ENCODE measurements around the gene PKP1.

PKP1 gene

GRCh38 chr1:201331166-201331565 is 47.9 kb downstream of the PKP1 start:
- Histone ChIP-seq H3K27ac (ENCODE audit: low read depth, low read length) (no peak overlapping the region), H3K9ac (ENCODE audit: low read depth, low read length) (no peak overlapping the region), H3K27me3 (ENCODE audit: insufficient read depth, low read length) (no peaks in the 10 kb centered on the region), H3K36me3 (ENCODE audit: insufficient read depth, low read length) (no peaks in the 10 kb centered on the region), H3K4me1 (ENCODE audit: insufficient read depth, low read length) (no peaks in the 10 kb centered on the region), H3K4me3 (ENCODE audit: low read length) (no peak overlapping the region), H3K9me3 (ENCODE audit: insufficient read depth, low read depth, low read length) (no peaks in the 10 kb centered on the region)
- WGBS, result 92% methylated on average over 7 of the region's 7 CpGs

DNA sequence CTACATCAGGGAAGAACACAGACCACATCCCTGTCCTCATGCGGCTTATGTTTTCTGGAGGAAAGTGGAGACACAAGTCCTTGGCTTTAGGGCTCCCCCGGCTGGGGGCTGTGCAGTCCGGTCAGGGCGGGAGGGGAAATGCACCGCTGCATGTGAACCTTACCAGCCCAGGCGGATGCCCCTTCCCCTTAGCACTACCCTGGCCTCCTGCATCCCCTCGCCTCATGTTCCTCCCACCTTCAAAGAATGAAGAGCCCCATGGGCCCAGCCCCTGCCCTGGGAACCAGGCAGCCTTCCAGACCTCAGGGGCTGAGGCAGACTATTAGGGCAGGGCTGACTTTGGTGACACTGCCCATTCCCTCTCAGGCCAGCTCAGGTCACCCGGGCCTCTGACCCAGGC is 48.7 kb downstream of the PKP1 start:
- H3K9me3 ChIP-seq (ENCODE audit: insufficient read depth, low read depth, low read length), result no peaks in the 10 kb centered on the region
- H3K36me3 ChIP-seq (ENCODE audit: insufficient read depth, low read length), result no peaks in the 10 kb centered on the region
- WGBS, result 92% methylated on average over 8 of the region's 8 CpGs
- no peak overlapping the region for H3K4me3 ChIP-seq (ENCODE audit: low read length)
- no peak overlapping the region for H3K9ac ChIP-seq (ENCODE audit: low read depth, low read length)
- no peaks in the 10 kb centered on the region for H3K4me1 ChIP-seq (ENCODE audit: insufficient read depth, low read length)
- no peaks in the 10 kb centered on the region for H3K27me3 ChIP-seq (ENCODE audit: insufficient read depth, low read length)
- no peak overlapping the region for H3K27ac ChIP-seq (ENCODE audit: low read depth, low read length)

- WGBS, result 95% methylated on average over 10 of the region's 10 CpGs
- H3K27ac ChIP-seq (ENCODE audit: low read depth, low read length), result no peak overlapping the region
- no peaks in the 10 kb centered on the region for H3K27me3 ChIP-seq (ENCODE audit: insufficient read depth, low read length)
- no peaks in the 10 kb centered on the region for H3K4me1 ChIP-seq (ENCODE audit: insufficient read depth, low read length)
- H3K9ac ChIP-seq (ENCODE audit: low read depth, low read length), result no peak overlapping the region
- no peaks in the 10 kb centered on the region for H3K36me3 ChIP-seq (ENCODE audit: insufficient read depth, low read length)
- no peak overlapping the region for H3K4me3 ChIP-seq (ENCODE audit: low read length)
- no peaks in the 10 kb centered on the region for H3K9me3 ChIP-seq (ENCODE audit: insufficient read depth, low read depth, low read length)
These were observed 49.5 kb downstream of the PKP1 start for GRCh38 chr1:201332616-201333335.

DNA sequence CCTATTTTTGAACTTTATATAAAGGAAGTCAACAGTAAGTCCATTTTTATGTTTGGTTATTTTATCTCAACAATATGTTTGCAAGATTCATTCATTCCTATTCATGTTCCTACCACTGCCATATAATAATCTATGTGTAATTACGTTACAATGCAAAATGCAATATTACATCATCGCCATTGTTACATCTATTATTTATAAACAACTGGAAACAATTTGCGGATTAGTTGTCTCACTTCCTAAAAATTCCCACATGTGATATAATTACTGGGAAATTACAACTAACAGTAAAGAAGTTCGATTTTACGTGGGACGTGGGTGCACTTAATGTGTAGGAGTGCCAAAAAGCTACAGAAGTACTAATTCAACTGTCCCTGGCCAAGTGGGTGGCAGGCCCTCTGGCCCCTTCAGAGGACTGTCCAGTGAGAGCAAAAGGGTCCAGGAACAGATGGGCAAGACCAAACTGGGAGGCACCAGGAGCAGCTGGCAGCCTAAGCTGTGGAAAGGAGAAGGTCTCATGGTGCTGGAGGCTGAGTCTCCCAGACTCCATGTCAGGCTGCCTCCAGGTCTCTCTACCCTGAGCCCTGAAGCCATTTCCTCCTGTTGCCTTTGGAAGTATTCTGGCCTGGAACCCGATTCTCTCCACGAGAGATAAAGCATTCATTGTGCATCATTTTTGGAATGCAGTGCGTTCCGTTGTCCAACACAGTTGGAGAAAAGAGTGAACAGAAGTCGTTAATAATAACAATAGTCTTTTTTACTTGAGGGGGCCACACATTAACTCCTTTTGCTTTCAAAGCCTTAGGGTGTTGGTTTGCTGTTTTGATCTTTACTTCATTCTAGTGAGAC is 51.2 kb downstream of the PKP1 start:
- 94% methylated on average over 10 of the region's 11 CpGs for WGBS
- Histone ChIP-seq H3K4me3 (ENCODE audit: low read length) (no peak overlapping the region), H3K27me3 (ENCODE audit: insufficient read depth, low read length) (no peaks in the 10 kb centered on the region), H3K27ac (ENCODE audit: low read depth, low read length) (no peak overlapping the region), H3K9me3 (ENCODE audit: insufficient read depth, low read depth, low read length) (no peaks in the 10 kb centered on the region), H3K36me3 (ENCODE audit: insufficient read depth, low read length) (no peaks in the 10 kb centered on the region), H3K9ac (ENCODE audit: low read depth, low read length) (no peak overlapping the region), H3K4me1 (ENCODE audit: insufficient read depth, low read length) (no peaks in the 10 kb centered on the region)

DNA sequence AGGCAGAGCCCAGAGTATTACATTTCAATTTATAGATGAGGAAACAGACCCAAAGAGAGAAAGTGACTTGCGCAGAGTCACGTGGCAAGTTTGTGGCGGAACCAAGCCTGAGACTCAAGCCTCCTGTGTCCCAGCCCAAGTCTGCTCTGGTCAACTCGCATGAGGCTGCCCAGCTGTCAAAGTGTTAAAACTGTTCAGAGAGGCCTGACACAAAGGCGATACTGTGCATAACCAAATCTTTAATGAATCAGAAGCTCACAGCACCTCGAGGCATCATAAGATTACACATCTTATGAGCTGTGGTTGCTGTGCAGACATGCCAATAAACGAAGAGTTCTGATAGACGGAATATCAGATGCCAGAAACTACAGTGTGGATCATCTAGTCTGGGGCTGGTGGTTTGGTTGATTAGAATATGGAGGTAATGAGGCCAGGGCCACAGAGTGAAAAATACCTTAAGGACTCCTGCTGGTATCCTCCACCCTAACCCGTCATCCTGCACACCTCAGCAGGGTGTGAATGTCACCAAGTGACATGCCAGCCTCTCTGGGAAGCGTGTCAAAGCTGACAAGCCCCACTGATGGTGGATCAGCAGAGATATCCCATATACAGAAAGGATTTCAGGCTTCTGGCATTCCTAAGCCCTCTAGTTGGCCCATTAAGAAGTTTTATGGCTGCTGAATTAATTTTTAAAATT is 52.0 kb downstream of the PKP1 start:
- no peak overlapping the region for H3K9ac ChIP-seq (ENCODE audit: low read depth, low read length)
- H3K27me3 ChIP-seq (ENCODE audit: insufficient read depth, low read length), result no peaks in the 10 kb centered on the region
- H3K27ac ChIP-seq (ENCODE audit: low read depth, low read length), result no peak overlapping the region
- no peaks in the 10 kb centered on the region for H3K4me1 ChIP-seq (ENCODE audit: insufficient read depth, low read length)
- no peak overlapping the region for H3K4me3 ChIP-seq (ENCODE audit: low read length)
- H3K36me3 ChIP-seq (ENCODE audit: insufficient read depth, low read length), result no peaks in the 10 kb centered on the region
- WGBS, result 89% methylated on average over 10 of the region's 10 CpGs
- no peaks in the 10 kb centered on the region for H3K9me3 ChIP-seq (ENCODE audit: insufficient read depth, low read depth, low read length)

DNA sequence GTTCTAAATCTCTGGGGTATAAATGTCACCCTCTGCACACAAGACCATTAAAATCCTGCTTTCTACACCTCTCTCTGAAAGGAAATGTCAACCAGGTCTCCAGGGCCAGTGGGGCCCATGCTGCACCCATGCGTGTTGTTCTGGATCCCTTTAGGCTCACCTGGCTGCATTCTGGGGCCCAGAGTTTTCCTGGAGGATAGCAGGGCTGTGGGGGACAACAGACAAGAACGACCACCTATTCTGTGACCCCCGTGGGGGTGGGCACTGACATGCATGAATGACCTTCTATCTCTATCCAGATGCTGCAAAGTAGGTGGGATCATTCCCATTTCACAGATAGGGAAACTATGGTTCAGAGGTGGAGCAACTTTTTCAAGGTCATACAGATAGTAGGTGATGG is 52.6 kb downstream of the PKP1 start:
- H3K27ac ChIP-seq (ENCODE audit: low read depth, low read length), result no peak overlapping the region
- no peaks in the 10 kb centered on the region for H3K9me3 ChIP-seq (ENCODE audit: insufficient read depth, low read depth, low read length)
- H3K4me1 ChIP-seq (ENCODE audit: insufficient read depth, low read length), result no peaks in the 10 kb centered on the region
- 92% methylated on average over 3 of the region's 3 CpGs for whole genome bisulfite sequencing
- H3K9ac ChIP-seq (ENCODE audit: low read depth, low read length), result no peak overlapping the region
- no peak overlapping the region for H3K4me3 ChIP-seq (ENCODE audit: low read length)
- no peaks in the 10 kb centered on the region for H3K27me3 ChIP-seq (ENCODE audit: insufficient read depth, low read length)
- no peaks in the 10 kb centered on the region for H3K36me3 ChIP-seq (ENCODE audit: insufficient read depth, low read length)

DNA sequence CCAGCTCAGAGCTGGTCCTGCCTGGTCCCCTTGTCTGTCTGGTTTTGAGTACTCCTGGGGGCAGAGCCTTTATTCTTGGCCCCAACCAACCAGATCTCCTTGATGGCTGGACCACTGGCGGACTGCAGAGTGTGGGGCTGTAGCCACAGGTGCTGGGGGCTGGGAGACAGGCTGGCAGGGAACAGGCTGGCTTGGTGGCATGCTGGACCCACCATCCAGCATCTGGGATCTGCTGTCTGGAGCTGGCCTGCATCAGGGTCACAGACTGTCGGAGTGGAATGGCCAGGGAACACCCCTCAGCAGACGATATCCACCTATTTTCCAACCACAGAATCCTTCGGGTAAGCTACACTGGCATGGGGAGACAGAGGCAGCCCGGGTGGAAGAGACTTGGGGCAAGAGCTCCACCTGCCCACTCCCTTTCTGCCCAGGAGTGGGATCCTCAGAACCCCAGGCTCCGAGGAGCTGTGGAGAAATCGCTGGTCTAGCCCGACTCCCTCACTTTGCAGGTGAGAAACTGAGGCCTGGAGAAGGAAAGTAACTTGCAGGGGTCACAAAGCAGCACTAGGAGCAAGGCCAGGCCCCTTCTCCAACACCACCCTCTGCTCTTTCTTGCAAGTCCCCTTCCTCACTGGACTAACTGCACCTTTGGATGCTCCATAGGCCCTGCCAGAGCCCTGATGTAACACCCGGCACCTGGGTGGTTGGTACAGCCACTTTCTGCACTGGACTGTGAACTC is 53.6 kb downstream of the PKP1 start:
- WGBS, result 92% methylated on average over 9 of the region's 9 CpGs
- Histone ChIP-seq H3K36me3 (ENCODE audit: insufficient read depth, low read length) (no peaks in the 10 kb centered on the region), H3K4me3 (ENCODE audit: low read length) (no peak overlapping the region), H3K27ac (ENCODE audit: low read depth, low read length) (no peak overlapping the region), H3K4me1 (ENCODE audit: insufficient read depth, low read length) (no peaks in the 10 kb centered on the region), H3K9ac (ENCODE audit: low read depth, low read length) (no peak overlapping the region), H3K27me3 (ENCODE audit: insufficient read depth, low read length) (no peaks in the 10 kb centered on the region), H3K9me3 (ENCODE audit: insufficient read depth, low read depth, low read length) (peaks cover 5% of the 10 kb centered on the region; the same call in 1 of the 2 replicates)

DNA sequence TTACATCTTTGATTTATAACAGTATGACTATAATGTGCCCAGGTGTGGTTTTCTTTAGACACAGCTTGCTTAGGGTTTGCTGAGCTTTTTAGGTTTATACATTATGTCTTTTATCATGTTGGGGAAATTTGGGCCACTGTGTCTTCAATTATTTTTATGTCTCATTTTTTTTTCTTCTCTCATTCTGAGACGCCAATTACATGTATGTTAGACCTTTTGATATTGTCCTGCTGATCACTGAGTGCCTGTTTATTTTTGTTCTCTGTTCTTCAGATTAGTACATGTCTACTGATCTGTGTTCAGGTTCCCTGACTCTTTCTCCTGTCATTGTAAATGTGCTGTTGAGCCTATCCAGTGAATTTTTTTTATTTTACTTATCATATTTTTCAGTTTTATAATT is 58.1 kb downstream of the PKP1 start:
- no peak overlapping the region for H3K4me3 ChIP-seq (ENCODE audit: low read length)
- no peak overlapping the region for H3K9ac ChIP-seq (ENCODE audit: low read depth, low read length)
- WGBS, result no CpG with 5 or more reads among the region's 1 CpG
- H3K36me3 ChIP-seq (ENCODE audit: insufficient read depth, low read length), result no peaks in the 10 kb centered on the region
- H3K4me1 ChIP-seq (ENCODE audit: insufficient read depth, low read length), result no peaks in the 10 kb centered on the region
- no peak overlapping the region for H3K27ac ChIP-seq (ENCODE audit: low read depth, low read length)
- H3K9me3 ChIP-seq (ENCODE audit: insufficient read depth, low read depth, low read length), result peaks cover 11% of the 10 kb centered on the region; the same call in 1 of the 2 replicates
- no peaks in the 10 kb centered on the region for H3K27me3 ChIP-seq (ENCODE audit: insufficient read depth, low read length)

DNA sequence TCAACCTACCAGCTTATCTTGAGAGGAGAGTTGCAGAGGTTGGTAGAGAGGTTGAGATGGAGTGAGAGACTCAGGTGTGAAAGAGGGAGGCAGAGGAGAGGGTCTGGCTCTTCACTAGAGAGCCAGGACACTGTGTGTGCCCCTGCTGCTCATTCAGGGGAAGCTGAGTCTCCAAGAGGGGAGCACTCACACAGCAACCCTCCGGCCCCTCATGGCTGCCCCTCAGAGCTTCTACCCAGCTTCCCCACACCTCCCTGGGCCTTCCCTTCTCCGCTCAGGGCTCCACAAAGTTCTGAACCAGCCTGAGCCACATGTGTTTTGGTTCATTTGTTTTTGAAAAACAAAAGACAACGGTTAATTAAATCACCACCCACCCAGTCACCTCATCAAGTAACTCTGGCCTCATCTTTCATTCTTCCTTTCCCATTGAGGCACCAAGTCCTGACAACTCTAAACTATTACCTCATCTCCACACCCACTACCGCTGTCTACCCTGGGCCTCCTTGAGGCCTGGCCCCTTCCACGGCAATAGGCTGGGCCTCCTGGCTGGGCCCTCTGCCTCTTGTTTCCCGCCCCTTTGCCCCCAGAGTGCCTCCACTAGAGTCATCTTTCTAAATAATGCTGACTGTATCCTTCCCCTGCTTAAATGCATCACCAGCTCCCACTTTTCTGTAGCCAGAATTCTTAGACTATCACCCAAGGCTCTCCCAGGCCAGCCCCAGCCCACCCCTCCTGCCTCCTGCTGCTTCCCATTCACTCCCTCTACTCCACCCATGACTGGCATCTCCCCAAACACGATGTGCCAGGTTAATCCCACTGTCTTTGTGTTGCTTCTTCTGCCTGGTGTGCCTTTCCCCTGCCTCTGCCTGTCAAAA is 61.1 kb downstream of the PKP1 start:
- H3K36me3 ChIP-seq (ENCODE audit: insufficient read depth, low read length), result no peaks in the 10 kb centered on the region
- peaks cover 11% of the 10 kb centered on the region; the same call in 1 of the 2 replicates for H3K9me3 ChIP-seq (ENCODE audit: insufficient read depth, low read depth, low read length)
- no peak overlapping the region for H3K27ac ChIP-seq (ENCODE audit: low read depth, low read length)
- H3K4me3 ChIP-seq (ENCODE audit: low read length), result no peak overlapping the region
- H3K9ac ChIP-seq (ENCODE audit: low read depth, low read length), result no peak overlapping the region
- WGBS, result 79% methylated on average over 7 of the region's 7 CpGs
- no peaks in the 10 kb centered on the region for H3K27me3 ChIP-seq (ENCODE audit: insufficient read depth, low read length)
- H3K4me1 ChIP-seq (ENCODE audit: insufficient read depth, low read length), result peaks cover 13% of the 10 kb centered on the region

GRCh38 chr1:201345081-201345355 is 61.7 kb downstream of the PKP1 start:
- WGBS, result 95% methylated on average over 5 of the region's 5 CpGs

More at GRCh38 chr1:201345081-201345355, 61.7 kb downstream of the PKP1 start:
- Histone ChIP-seq H3K9me3 (ENCODE audit: insufficient read depth, low read depth, low read length) (peaks cover 11% of the 10 kb centered on the region; the same call in 1 of the 2 replicates), H3K27ac (ENCODE audit: low read depth, low read length) (no peak overlapping the region), H3K9ac (ENCODE audit: low read depth, low read length) (no peak overlapping the region), H3K4me1 (ENCODE audit: insufficient read depth, low read length) (peaks cover 13% of the 10 kb centered on the region), H3K27me3 (ENCODE audit: insufficient read depth, low read length) (no peaks in the 10 kb centered on the region), H3K4me3 (ENCODE audit: low read length) (no peak overlapping the region), H3K36me3 (ENCODE audit: insufficient read depth, low read length) (no peaks in the 10 kb centered on the region)

All from HUES64 (cell line).